GM21381 (cell line): ENCODE measurements around the gene PINK1.

Source experiments
- ATAC-seq: cut with Tn5 transposase; IDR thresholded peaks from one replicate; pipeline ENCODE4 v1.9.1; 2021; ENCODE audit warnings: mild to moderate bottlenecking, moderate library complexity; ENCODE audit not compliant: unreplicated experiment

The PINK1 gene

GRCh38 chr1:20643080-20643479 lies 9.8 kb downstream of the PINK1 start:
- ATAC-seq: no peak

- ATAC-seq: no peak
Observed at GRCh38 chr1:20644416-20644815, 11.2 kb downstream of the PINK1 start.

GRCh38 chr1:20645414-20645813 lies 12.2 kb downstream of the PINK1 start:
- no peak for ATAC-seq

- ATAC-seq: no peak
Observed at GRCh38 chr1:20648438-20648837, 15.2 kb downstream of the PINK1 start.

- no peak for ATAC-seq
Observed at GRCh38 chr1:20648946-20649345, 15.7 kb downstream of the PINK1 start.

GRCh38 chr1:20652300-20652699 lies 19.0 kb downstream of the PINK1 start:
- ATAC-seq: no peak

- no peak for ATAC-seq
Observed at GRCh38 chr1:20654104-20654690, 20.9 kb downstream of the PINK1 start.

GRCh38 chr1:20657024-20657423 lies 23.8 kb downstream of the PINK1 start:
- no peak for ATAC-seq

GRCh38 chr1:20658166-20658915 lies 25.1 kb downstream of the PINK1 start:
- no peak for ATAC-seq

- ATAC-seq: no peak
Observed at GRCh38 chr1:20660363-20660762, 27.1 kb downstream of the PINK1 start.

- no peak for ATAC-seq
Observed at GRCh38 chr1:20660847-20661206, 27.6 kb downstream of the PINK1 start.

- ATAC-seq: peak; percentile 96
Observed at GRCh38 chr1:20661207-20662109, 28.2 kb downstream of the PINK1 start, which contains the start of gene DDOST. TSS of gene DDOST (minus strand) at chr1:20661369. CDS start at chr1:20661350, 19 bp downstream.

GRCh38 chr1:20662110-20662475 lies 28.8 kb downstream of the PINK1 start:
- ATAC-seq: no peak

- ATAC-seq: no peak
Observed at GRCh38 chr1:20663365-20663764, 30.1 kb downstream of the PINK1 start.

GRCh38 chr1:20663969-20664715 lies 30.9 kb downstream of the PINK1 start:
- no peak for ATAC-seq

- ATAC-seq: no peak
Observed at GRCh38 chr1:20665726-20666125, 32.5 kb downstream of the PINK1 start.

GRCh38 chr1:20666146-20666545 lies 32.9 kb downstream of the PINK1 start:
- no peak for ATAC-seq

- ATAC-seq: no peak
Observed at GRCh38 chr1:20666804-20667203, 33.5 kb downstream of the PINK1 start.

- no peak for ATAC-seq
Observed at GRCh38 chr1:20668581-20668980, 35.3 kb downstream of the PINK1 start.

GRCh38 chr1:20670936-20671335 lies 37.7 kb downstream of the PINK1 start:
- ATAC-seq: no peak

- ATAC-seq: no peak
Observed at GRCh38 chr1:20672265-20672632, 39.0 kb downstream of the PINK1 start.
